ENCODE data around the gene NRG2. TPM values are rescaled to one million over a fixed set of nuclear protein-coding genes. Genes with fewer than 3 reads are reported as not detected.

The NRG2 gene
- total RNA-seq, 5 donors from 2014 or later (not counting 1 experiment from before 2014, with no cell fraction given): 0.12 to 0.15 (median 0.12) TPM; not detected in 1

DNA sequence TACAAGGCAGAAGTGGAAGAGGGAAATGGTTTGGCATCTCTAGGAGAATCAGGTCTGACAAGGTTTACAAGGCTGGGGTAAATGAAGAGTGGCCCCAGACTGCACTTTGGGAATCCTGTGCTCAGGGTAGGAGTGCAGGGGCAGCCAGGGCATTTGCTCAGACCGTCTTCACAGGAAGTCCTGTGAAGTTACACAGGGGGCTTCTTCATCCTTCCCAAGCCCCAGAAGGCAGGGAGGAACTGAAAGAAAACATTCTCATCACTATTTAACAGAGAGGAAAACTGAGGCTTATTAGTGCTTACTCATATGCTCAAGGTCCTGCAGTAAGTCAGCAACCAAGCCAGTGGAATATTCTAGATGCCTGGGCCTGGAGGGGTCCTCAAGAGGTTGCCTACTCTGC lies 80.7 kb downstream of the NRG2 start:
- H3K27me3 Mint-ChIP-seq: peaks cover 4 to 6% of the 10 kb centered on the region in 2 donors
- H3K36me3 Mint-ChIP-seq: no peaks in the 10 kb centered on the region
- H3K36me3 ChIP-seq (ENCODE audit: control insufficient read depth in 2 of 2, extremely low read depth in 1 of 2, insufficient read depth in 1 of 2, low read length in 1 of 2): no peaks in the 10 kb centered on the region
- POLR2A ChIA-PET: no interaction called here
- no peak overlapping the region for H3K4me3 ChIP-seq (ENCODE audit: control insufficient read depth in 1 of 2, extremely low read depth in 1 of 2, low read length in 1 of 2)
- H3K4me3 Mint-ChIP-seq: no peak overlapping the region
- ATAC-seq (replicated peaks in 1 of 4) (no peak), DNase-seq (no peak)
- H3K27ac ChIP-seq (ENCODE audit: low read length): no peak overlapping the region
- no peaks in the 10 kb centered on the region for H3K9me3 ChIP-seq
- no peaks in the 10 kb centered on the region for H3K4me1 Mint-ChIP-seq
- CTCF ChIA-PET: no interaction called here
- no peaks in the 10 kb centered on the region for H3K4me1 ChIP-seq (ENCODE audit: control insufficient read depth in 1 of 2, extremely low read depth in 1 of 2, insufficient read depth in 2 of 2, low read length in 2 of 2)
- no peak overlapping the region for H3K27ac Mint-ChIP-seq
- H3K27me3 ChIP-seq (replicated peaks in 1 of 2; ENCODE audit: control insufficient read depth in 2 of 2, extremely low read depth in 1 of 2, insufficient read depth in 2 of 2, low read length in 1 of 2): peaks cover 0 to 16% of the 10 kb centered on the region in 2 experiments
- WGBS (ENCODE audit: insufficient coverage): no CpG with 5 or more reads among the region's 1 CpG
- H3K9me3 Mint-ChIP-seq: no peaks in the 10 kb centered on the region

DNA sequence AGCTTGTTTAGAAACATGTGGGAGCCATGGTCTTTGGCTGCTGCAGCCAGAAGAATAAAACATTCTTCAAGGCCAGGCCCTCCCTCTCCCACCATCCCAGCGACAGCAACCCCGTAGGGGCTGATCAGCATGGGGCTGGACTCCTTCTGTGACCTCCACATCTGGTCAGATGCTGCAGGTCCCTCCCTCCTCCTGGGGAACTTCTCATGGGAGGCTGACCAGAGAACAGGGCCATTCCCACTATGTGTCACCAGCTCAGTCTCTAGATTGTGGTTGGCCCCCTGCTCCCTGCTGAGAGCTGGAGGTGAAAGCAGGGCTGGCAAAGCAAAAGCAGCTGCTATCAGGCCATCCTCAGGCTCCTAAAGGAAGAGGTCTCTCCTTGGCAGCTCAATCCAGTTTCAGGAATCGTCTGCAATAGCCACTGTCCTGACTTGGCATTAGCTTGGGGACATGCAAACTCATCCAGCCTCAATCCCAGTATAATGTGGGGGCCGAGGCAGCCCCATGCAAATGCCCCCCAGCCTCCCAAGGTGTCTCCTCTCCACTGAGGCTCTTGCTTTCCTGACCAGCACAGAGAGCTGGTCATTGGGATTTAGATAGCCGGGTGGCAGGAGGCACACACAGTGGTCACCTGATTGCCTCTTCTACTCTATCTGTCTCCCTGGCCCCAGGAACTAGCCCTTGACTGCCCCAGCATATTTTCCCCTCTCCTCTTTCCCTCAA lies 81.5 kb downstream of the NRG2 start:
- H3K27me3 Mint-ChIP-seq: peaks cover 4 to 6% of the 10 kb centered on the region in 2 donors
- no peaks in the 10 kb centered on the region for H3K9me3 Mint-ChIP-seq
- peaks cover 0 to 7% of the 10 kb centered on the region in 2 experiments for H3K27me3 ChIP-seq (replicated peaks in 1 of 2; ENCODE audit: control insufficient read depth in 2 of 2, extremely low read depth in 1 of 2, insufficient read depth in 2 of 2, low read length in 1 of 2)
- DNase-seq (no peak), ATAC-seq (replicated peaks in 1 of 4) (no peak)
- H3K4me1 Mint-ChIP-seq: no peaks in the 10 kb centered on the region
- no peak overlapping the region for H3K4me3 Mint-ChIP-seq
- no peaks in the 10 kb centered on the region for H3K4me1 ChIP-seq (ENCODE audit: control insufficient read depth in 1 of 2, extremely low read depth in 1 of 2, insufficient read depth in 2 of 2, low read length in 2 of 2)
- WGBS (ENCODE audit: insufficient coverage): 75% methylated on average over 5 of the region's 5 CpGs
- H3K27ac Mint-ChIP-seq: no peak overlapping the region
- CTCF ChIA-PET: no interaction called here
- POLR2A ChIA-PET: no interaction called here
- no peaks in the 10 kb centered on the region for H3K36me3 ChIP-seq (ENCODE audit: control insufficient read depth in 2 of 2, extremely low read depth in 1 of 2, insufficient read depth in 1 of 2, low read length in 1 of 2)
- H3K4me3 ChIP-seq (ENCODE audit: control insufficient read depth in 1 of 2, extremely low read depth in 1 of 2, low read length in 1 of 2): no peak overlapping the region
- no peak overlapping the region for H3K27ac ChIP-seq (ENCODE audit: low read length)
- no peaks in the 10 kb centered on the region for H3K36me3 Mint-ChIP-seq
- no peaks in the 10 kb centered on the region for H3K9me3 ChIP-seq

DNA sequence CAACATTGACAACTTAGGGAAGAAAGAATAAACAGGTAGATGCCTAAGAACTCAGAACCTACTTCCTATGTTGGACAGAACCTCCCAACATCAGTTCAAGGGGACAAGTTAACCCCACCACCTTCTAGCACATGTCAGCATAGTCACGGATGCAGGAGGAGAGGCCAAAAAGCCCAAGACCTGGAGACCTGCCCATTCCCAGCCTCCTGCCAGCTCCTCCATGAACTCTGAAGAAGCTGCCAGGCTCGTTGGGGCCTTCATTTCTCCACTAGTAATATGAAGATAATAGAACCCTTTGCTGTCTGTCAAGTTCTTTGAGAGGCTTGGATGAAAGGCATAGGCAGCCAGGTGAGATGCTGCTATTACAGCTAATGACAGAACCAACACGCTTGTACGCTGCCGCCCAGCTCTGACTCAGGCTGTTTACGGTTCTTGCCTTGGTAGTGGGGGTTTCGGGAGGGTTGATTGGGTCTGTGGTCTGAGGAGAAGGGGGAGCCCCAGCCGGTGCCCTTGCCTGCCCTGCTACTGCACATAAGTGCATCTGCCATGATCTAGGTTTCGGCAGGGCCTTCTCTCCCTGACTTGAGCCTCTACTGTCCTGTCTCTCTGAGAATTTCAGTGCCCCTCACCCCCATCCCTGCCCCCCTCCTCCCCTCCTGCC lies 82.2 kb downstream of the NRG2 start:
- H3K27ac ChIP-seq (ENCODE audit: low read length): no peak overlapping the region
- no peaks in the 10 kb centered on the region for H3K9me3 ChIP-seq
- no peaks in the 10 kb centered on the region for H3K4me1 ChIP-seq (ENCODE audit: control insufficient read depth in 1 of 2, extremely low read depth in 1 of 2, insufficient read depth in 2 of 2, low read length in 2 of 2)
- H3K36me3 ChIP-seq (ENCODE audit: control insufficient read depth in 2 of 2, extremely low read depth in 1 of 2, insufficient read depth in 1 of 2, low read length in 1 of 2): no peaks in the 10 kb centered on the region
- Mint-ChIP-seq H3K9me3 (no peaks in the 10 kb centered on the region), H3K27me3 (peaks cover 4 to 6% of the 10 kb centered on the region in 2 donors), H3K4me1 (no peaks in the 10 kb centered on the region), H3K4me3 (no peak overlapping the region), H3K27ac (no peak overlapping the region), H3K36me3 (no peaks in the 10 kb centered on the region)
- no peak for DNase-seq
- peaks cover 0 to 7% of the 10 kb centered on the region in 2 experiments for H3K27me3 ChIP-seq (replicated peaks in 1 of 2; ENCODE audit: control insufficient read depth in 2 of 2, extremely low read depth in 1 of 2, insufficient read depth in 2 of 2, low read length in 1 of 2)
- ATAC-seq (replicated peaks in 1 of 4): no peak
- ChIA-PET CTCF (no interaction called here), POLR2A (no interaction called here)
- H3K4me3 ChIP-seq (ENCODE audit: control insufficient read depth in 1 of 2, extremely low read depth in 1 of 2, low read length in 1 of 2): no peak overlapping the region
- WGBS (ENCODE audit: insufficient coverage): no CpG with 5 or more reads among the region's 9 CpGs

DNA sequence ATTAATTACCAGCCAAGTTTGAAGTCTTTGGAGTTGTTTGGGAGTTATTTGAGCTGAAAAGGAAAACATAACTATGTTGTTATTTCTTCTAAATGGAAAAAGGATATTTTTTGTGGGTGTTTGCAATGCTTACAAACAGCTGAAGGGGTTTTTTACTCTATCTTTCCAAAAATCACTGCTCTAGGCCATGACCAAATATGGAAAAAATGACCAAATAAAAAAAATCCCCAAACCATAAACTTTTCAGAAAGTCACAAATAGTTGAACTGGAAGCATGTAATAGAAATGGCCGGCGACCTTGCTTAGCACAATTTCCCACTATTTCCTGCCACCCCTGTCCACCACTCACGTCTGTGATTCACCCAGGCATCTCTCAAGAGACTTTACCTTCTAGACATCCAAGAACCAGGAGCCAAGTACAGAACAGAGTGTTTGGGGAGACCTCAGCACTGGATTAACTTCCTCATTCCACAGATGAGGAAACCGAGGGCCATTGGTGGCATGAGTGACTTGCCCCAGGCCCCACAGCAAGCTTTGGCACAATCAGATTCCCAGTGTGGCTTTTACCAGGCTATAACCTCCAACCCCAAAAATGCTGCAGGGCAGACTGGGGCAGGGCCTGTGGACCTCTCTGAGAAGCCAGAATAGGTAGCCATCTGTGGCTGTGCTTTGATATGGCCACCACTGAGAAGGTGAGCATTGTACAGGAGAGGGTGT lies 84.5 kb downstream of the NRG2 start:
- Mint-ChIP-seq H3K4me1 (peaks cover 0 to 4% (median 0%) of the 10 kb centered on the region in 3 donors), H3K9me3 (no peaks in the 10 kb centered on the region), H3K27ac (no peak overlapping the region), H3K4me3 (no peak overlapping the region), H3K27me3 (peaks cover 14 to 15% of the 10 kb centered on the region in 2 donors), H3K36me3 (no peaks in the 10 kb centered on the region)
- Histone ChIP-seq H3K9me3 (no peaks in the 10 kb centered on the region), H3K36me3 (ENCODE audit: control insufficient read depth in 2 of 2, extremely low read depth in 1 of 2, insufficient read depth in 1 of 2, low read length in 1 of 2) (no peaks in the 10 kb centered on the region), H3K4me1 (ENCODE audit: control insufficient read depth in 1 of 2, extremely low read depth in 1 of 2, insufficient read depth in 2 of 2, low read length in 2 of 2) (no peaks in the 10 kb centered on the region), H3K27ac (ENCODE audit: low read length) (no peak overlapping the region), H3K4me3 (ENCODE audit: control insufficient read depth in 1 of 2, extremely low read depth in 1 of 2, low read length in 1 of 2) (no peak overlapping the region), H3K27me3 (replicated peaks in 1 of 2; ENCODE audit: control insufficient read depth in 2 of 2, extremely low read depth in 1 of 2, insufficient read depth in 2 of 2, low read length in 1 of 2) (peaks cover 0 to 21% of the 10 kb centered on the region in 2 experiments)
- CTCF ChIA-PET: no interaction called here
- DNase-seq (no peak), ATAC-seq (replicated peaks in 1 of 4) (no peak)
- no CpG with 5 or more reads among the region's 4 CpGs for WGBS (ENCODE audit: insufficient coverage)
- POLR2A ChIA-PET: no interaction called here

DNA sequence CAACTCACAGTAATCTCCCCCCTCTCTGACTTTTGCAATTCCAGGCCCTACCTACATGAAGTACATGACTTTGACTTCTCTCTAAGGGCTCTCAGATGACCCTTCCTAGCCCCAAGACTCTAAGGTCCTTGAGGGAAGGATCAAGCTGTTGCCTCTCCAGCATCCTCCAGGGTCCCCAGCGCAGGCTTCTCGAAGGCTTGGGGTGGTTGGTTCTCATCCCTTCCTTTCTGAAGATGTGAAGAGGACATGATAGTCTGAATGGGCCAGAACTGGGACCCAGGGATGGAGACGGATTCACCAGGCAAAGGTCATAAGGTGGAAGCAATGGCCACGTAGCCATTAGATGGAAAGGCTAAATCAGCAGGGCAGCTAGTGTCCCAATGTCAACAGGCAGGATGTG lies 86.8 kb downstream of the NRG2 start:
- ATAC-seq (replicated peaks in 1 of 4) (no peak), DNase-seq (no peak)
- no peaks in the 10 kb centered on the region for H3K36me3 ChIP-seq (ENCODE audit: control insufficient read depth in 2 of 2, extremely low read depth in 1 of 2, insufficient read depth in 1 of 2, low read length in 1 of 2)
- H3K36me3 Mint-ChIP-seq: no peaks in the 10 kb centered on the region
- CTCF ChIA-PET: interaction anchor here (1.2 to 2.3 kb wide), 2 partner anchors 12 to 14 kb away, joined by 3 to 8 read pairs; no protein-coding TSS in a partner anchor
- no peak overlapping the region for H3K27ac Mint-ChIP-seq
- H3K4me3 ChIP-seq (ENCODE audit: control insufficient read depth in 1 of 2, extremely low read depth in 1 of 2, low read length in 1 of 2): no peak overlapping the region
- no peak overlapping the region for H3K4me3 Mint-ChIP-seq
- no peaks in the 10 kb centered on the region for H3K4me1 ChIP-seq (ENCODE audit: control insufficient read depth in 1 of 2, extremely low read depth in 1 of 2, insufficient read depth in 2 of 2, low read length in 2 of 2)
- no peaks in the 10 kb centered on the region for H3K9me3 Mint-ChIP-seq
- peaks cover 0 to 4% (median 0%) of the 10 kb centered on the region in 3 donors for H3K4me1 Mint-ChIP-seq
- H3K27me3 Mint-ChIP-seq: peaks cover 15 to 18% of the 10 kb centered on the region in 2 donors
- no peak overlapping the region for H3K27ac ChIP-seq (ENCODE audit: low read length)
- H3K9me3 ChIP-seq: no peaks in the 10 kb centered on the region
- H3K27me3 ChIP-seq (replicated peaks in 1 of 2; ENCODE audit: control insufficient read depth in 2 of 2, extremely low read depth in 1 of 2, insufficient read depth in 2 of 2, low read length in 1 of 2): peaks cover 0 to 27% of the 10 kb centered on the region in 2 experiments
- WGBS (ENCODE audit: insufficient coverage): 62% methylated on average over 4 of the region's 4 CpGs
- POLR2A ChIA-PET: no interaction called here

DNA sequence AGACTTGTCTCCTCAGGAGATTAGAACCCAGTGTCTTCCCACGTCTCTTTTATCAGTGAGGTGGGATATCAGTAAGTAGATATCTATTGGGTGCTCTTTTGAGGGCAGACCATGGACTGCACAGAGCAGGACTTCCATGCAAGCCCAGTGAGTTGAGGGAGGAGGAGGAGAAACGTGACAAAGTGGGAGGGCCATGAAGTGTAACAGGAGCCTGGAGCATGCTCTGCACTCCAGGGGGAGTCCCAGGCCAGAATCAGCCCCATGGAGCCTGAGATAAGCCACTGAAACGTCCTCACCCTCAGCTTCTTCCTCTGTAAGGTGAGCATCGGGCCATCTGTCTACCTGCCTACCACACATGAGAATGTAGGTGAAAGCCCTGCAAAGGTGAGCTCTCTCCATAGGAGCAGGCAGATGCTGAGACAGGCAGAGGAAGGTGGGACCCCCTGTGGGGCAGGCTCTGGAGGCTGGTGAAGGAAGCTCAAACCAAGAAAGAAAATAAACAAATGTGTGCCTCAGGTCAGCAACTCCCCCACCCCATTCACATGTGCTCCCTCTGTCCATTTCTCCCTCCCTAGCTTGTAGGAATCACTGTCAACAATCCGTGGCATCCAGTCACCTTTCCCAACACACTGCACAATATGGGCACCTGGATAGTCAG lies 87.4 kb downstream of the NRG2 start:
- no peaks in the 10 kb centered on the region for H3K36me3 ChIP-seq (ENCODE audit: control insufficient read depth in 2 of 2, extremely low read depth in 1 of 2, insufficient read depth in 1 of 2, low read length in 1 of 2)
- H3K4me3 Mint-ChIP-seq: no peak overlapping the region
- no peaks in the 10 kb centered on the region for H3K4me1 ChIP-seq (ENCODE audit: control insufficient read depth in 1 of 2, extremely low read depth in 1 of 2, insufficient read depth in 2 of 2, low read length in 2 of 2)
- DNase-seq (no peak), ATAC-seq (replicated peaks in 1 of 4) (peak in 1 of 4 experiments; percentile 29)
- no peak overlapping the region for H3K27ac Mint-ChIP-seq
- no peaks in the 10 kb centered on the region for H3K36me3 Mint-ChIP-seq
- no peaks in the 10 kb centered on the region for H3K9me3 Mint-ChIP-seq
- 56% methylated on average over 3 of the region's 5 CpGs for WGBS (ENCODE audit: insufficient coverage)
- peaks cover 0 to 32% of the 10 kb centered on the region in 2 experiments for H3K27me3 ChIP-seq (replicated peaks in 1 of 2; ENCODE audit: control insufficient read depth in 2 of 2, extremely low read depth in 1 of 2, insufficient read depth in 2 of 2, low read length in 1 of 2)
- no peak overlapping the region for H3K4me3 ChIP-seq (ENCODE audit: control insufficient read depth in 1 of 2, extremely low read depth in 1 of 2, low read length in 1 of 2)
- H3K4me1 Mint-ChIP-seq: peaks cover 0 to 4% (median 0%) of the 10 kb centered on the region in 3 donors
- ChIA-PET POLR2A (no interaction called here), CTCF (interaction anchor here (1.2 to 2.3 kb wide), 2 partner anchors 13 to 14 kb away, joined by 3 to 8 read pairs; no protein-coding TSS in a partner anchor)
- H3K27me3 Mint-ChIP-seq: peaks cover 19 to 20% of the 10 kb centered on the region in 2 donors
- H3K27ac ChIP-seq (ENCODE audit: low read length): no peak overlapping the region
- H3K9me3 ChIP-seq: no peaks in the 10 kb centered on the region
